ENCODE data around the gene ALOX15.
"Not testable (repeated sequence)": the region's sequence is repeated elsewhere in the genome, so short reads cannot be mapped to it uniquely, and the experiment has no call there.

The ALOX15 gene

GRCh38 chr17:4592240-4593005 is 49.1 kb downstream of the ALOX15 start:
- DNase-seq = no peak

GRCh38 chr17:4591529-4591928 is 49.9 kb downstream of the ALOX15 start:
- no peak for DNase-seq

GRCh38 chr17:4590981-4591453 is 50.5 kb downstream of the ALOX15 start:
- DNase-seq = no peak

DNA sequence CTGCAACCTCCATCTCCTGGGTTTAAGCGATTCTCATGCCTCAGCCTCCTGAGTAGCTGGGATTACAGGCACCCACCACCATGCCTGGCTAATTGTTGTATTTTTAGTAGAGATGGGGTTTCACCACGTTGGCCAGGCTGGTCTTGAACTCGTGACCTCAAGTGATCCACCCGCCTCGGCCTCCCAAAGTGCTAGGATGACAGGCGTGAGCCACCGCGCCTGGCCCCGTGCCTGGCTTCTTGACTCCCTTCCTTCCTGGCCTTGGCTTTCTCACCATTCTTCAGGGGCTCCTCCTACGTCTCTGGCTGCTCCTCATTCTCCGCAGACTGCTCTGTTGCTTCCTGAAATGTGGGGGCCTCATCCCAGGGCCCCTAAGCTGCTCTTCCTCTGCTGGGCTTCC is 51.4 kb downstream of the ALOX15 start:
- not testable (repeated sequence) for DNase-seq

GRCh38 chr17:4588898-4589625 is 52.4 kb downstream of the ALOX15 start:
- no peak for DNase-seq

DNA sequence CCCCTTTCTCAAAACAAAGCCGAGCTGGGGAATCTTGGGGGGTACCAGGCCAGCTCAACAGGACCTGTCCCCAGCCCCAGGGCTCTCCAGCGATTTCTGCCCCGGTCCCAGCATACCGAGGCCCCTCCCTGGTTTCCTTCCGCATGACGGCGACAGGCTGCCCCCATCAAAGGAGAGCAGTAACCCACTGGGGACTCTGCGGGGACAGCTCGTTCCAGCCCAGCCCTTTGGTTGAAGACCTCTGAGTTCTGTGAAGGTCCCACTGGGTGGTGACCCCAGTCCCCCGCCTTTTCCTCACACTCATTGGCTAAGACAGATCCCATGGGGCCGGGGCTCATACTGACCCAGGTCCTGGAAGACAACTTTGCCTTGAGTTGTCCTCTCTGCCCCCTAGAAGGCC is 53.1 kb downstream of the ALOX15 start:
- DNase-seq = no peak

- no peak for DNase-seq
Observed at GRCh38 chr17:4587803-4588202, 53.7 kb downstream of the ALOX15 start.

DNA sequence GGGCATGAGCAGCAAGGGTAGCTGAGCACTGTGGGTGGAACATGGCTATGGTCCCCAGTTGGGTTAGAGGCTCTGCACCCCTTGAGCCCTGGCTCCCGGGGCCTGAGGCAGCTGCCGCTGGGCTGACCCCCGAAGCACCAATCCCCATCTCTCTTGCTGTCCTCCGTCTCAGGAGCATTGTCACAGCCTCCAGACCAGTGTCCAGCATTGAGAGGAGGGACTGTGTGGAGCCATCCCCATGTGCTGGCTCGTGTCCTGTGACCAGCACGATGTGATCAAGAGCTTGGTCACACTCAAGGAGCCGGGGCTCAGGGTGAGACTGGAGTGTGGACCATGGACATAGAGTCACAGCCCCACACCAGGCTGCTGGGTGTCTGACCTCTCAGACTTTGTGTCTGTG is 54.3 kb downstream of the ALOX15 start:
- no peak for DNase-seq

DNA sequence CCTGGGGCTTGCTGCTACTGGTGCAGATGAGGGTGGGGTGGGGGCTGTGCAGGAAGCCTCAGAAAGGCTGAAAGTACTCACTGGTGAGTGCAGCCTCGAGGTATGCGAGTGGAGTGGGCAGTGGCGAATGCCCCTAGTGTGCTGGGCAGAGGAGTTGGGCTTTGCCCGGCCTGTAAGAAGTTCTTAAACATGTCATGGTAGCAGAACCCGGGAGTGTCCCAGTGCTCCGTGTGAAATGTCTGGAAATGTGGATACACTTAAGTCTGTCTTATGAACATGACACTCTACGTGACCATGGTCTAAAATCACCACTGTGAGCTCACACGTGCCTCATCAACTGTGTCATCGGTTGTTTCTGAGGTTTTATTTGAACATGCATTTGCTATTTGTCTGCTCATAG is 55.4 kb downstream of the ALOX15 start:
- no peak for DNase-seq

GRCh38 chr17:4585638-4585994 is 55.9 kb downstream of the ALOX15 start:
- no peak for DNase-seq

DNA sequence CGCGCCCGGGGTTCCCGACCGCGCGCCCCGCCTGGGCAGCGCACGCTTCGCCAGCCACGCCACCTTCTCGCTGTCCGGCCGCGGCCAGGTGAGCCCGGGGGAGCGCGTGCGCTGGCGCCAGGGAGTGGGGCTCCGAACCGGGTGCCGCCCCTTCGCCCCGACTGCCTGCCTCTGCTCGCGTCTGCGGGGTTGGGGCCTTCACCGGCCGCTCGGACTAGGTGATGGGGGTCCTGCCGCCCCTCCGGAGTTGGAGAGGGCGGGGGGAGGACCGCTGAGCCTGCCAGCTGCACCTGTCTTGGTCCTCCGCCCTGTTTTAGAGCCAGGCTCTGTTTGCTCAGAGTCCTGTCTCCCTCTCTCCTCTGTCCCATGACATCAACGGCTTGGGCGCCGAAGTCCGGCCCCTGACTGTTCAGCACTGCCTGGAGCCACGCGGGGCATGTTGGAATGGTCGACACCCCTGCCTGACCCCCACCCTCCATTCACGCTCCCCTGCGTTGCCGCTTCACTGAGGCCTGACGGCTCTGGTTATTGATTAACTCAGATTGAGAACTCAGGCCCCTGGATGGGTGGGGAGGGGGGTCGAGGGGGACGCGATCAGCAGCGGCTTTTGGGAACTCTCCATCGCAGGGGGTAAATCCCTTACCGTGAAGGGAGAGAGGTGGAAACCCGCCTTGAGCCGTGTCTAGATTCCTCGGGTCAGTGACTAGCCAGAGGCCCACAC is 56.4 kb downstream of the ALOX15 start:
- no peak for DNase-seq

DNA sequence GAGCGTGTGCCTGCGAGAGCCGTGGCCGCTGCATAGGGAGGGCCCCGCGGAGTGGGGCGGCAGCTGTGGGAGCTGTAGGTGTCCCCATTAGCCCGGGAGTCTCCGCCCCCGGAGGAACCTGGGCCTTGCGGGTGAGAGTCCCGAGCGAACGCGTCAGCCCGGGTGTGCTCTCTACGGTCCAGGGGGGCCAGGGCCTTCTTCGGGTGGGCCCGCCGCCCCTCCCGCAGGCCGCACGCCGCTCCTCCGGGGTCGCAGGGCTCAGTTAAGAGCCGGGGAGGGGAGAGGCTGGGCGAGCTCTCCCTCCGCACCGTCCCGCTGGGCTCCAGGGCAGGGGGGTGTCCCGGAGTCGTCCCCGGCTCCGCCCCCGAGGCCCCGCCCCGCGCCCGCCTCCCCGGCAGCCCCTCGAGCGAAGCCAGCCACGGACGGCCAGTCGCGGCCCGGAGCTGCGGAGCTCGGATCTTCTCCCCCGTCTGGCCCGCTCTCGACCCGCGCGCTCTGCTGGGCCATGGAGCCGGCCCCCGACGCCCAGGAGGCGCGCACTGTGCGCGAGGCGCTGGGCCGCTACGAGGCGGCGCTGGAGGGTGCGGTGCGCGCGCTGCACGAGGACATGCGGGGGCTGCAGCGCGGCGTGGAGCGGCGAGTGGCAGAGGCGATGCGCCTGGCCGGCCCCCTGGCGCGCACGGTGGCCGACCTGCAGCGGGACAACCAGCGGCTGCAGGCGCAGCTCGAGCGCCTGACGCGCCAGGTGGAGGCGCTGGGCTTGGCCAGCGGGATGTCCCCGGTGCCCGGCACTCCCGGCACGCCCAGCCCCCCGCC is 57.2 kb downstream of the ALOX15 start, which contains the start of gene SMTNL2:
Gene SMTNL2, plus strand, starts transcription at position 429 of the 816 bp plus-strand sequence. Its CDS starts 77 bp downstream, at position 506.
- no peak for DNase-seq

- no peak for DNase-seq
Observed at GRCh38 chr17:4583782-4584100, 57.7 kb downstream of the ALOX15 start.

DNA sequence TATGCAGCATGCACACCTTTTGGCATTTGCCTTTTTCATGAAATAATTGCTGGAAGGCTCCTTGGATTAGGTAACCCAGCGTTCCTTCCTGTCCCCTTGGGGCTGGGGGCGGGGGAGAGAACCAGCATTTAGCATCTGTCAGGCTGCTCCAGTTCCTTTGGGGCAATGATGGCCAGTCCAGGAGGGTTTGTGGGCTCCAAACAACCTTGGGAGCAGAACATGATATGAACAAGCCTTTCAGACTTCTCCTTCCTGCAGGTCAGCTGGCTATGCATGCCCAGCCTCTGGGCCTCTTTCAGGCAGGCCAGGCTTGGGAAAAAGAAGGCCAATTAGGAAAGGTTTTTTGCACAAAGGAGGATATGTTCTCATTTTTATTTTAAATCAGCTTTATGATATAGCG is 58.3 kb downstream of the ALOX15 start:
- DNase-seq = no peak

DNA sequence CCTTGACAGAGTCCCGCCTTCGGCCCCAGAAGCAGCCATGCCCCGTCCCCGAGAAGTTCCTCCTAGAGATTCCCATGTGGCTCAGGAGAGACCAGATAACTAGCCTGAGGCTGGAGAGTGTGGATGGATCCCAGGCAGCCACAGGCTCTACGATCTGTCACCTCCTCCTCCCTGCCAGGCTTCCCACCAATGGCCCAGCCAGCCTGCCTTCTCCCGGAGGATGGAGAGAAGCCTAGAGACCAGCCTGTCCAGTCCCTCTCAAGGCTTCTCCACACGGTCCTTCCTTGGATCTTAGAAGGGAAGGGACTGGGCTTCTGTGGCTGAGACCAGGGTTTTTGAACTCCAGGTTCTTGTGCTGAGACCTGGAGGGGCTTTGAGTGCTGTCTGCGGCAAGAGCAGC is 58.8 kb downstream of the ALOX15 start:
- DNase-seq = no peak

DNA sequence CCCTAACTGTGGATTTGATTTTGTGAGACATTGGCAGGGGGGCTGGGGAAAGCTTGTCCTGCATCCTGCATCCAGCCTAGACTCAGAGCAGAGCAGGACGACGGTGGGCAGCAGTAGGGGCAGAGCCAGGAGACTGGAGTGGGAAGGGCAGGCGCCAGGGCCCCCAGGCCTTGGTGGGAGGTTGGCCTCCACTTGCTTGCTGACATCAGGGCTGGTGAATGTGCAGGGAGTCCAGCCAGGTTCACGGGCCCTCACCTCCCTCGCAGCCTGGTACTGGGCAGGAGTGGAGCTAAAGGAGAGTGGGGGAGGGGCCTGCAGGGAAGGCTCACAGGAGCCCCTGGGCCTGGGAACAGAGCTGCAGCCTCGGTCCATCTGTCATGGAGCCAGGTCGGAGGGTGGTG is 59.4 kb downstream of the ALOX15 start:
- DNase-seq = no peak
